ENCODE results near the gene KIAA1328.
"Not testable (repeated sequence)": the region's sequence is repeated elsewhere in the genome, so short reads cannot be mapped to it uniquely, and the experiment has no call there.

Gene KIAA1328

GRCh38 chr18:36826556-36826955, 2.4 kb upstream of the KIAA1328 start:
- DNase-seq = no peak

GRCh38 chr18:36828157-36828629, 734 bp upstream of the KIAA1328 start:
- peak; percentile 49 for DNase-seq

- peak; percentile 34 for DNase-seq
Observed at GRCh38 chr18:36829362-36830157, 633 bp downstream of the KIAA1328 start.

GRCh38 chr18:36830158-36830495, 1.2 kb downstream of the KIAA1328 start:
- no peak for DNase-seq

- no peak for DNase-seq
Observed at GRCh38 chr18:36831139-36831538, 2.2 kb downstream of the KIAA1328 start.

- DNase-seq = no peak
Observed at GRCh38 chr18:36833120-36833519, 4.2 kb downstream of the KIAA1328 start.

GRCh38 chr18:36835927-36836326, 7.0 kb downstream of the KIAA1328 start:
- no peak for DNase-seq

GRCh38 chr18:36839835-36840234, 10.9 kb downstream of the KIAA1328 start:
- DNase-seq = no peak

GRCh38 chr18:36843199-36843598, 14.3 kb downstream of the KIAA1328 start:
- DNase-seq = no peak

- no peak for DNase-seq
Observed at GRCh38 chr18:36843784-36844183, 14.9 kb downstream of the KIAA1328 start.

GRCh38 chr18:36848609-36849008, 19.7 kb downstream of the KIAA1328 start:
- DNase-seq = no peak

- DNase-seq = no peak
Observed at GRCh38 chr18:36849288-36850006, 20.5 kb downstream of the KIAA1328 start.

GRCh38 chr18:36850527-36851201, 21.7 kb downstream of the KIAA1328 start:
- DNase-seq = no peak

GRCh38 chr18:36851202-36851590, 22.3 kb downstream of the KIAA1328 start:
- DNase-seq = no peak

- DNase-seq = no peak
Observed at GRCh38 chr18:36856815-36857214, 27.9 kb downstream of the KIAA1328 start.

GRCh38 chr18:36862182-36862581, 33.3 kb downstream of the KIAA1328 start:
- DNase-seq = no peak

- no peak for DNase-seq
Observed at GRCh38 chr18:36867056-36867455, 38.1 kb downstream of the KIAA1328 start.

GRCh38 chr18:36871801-36872200, 42.9 kb downstream of the KIAA1328 start:
- DNase-seq = no peak

- DNase-seq = no peak
Observed at GRCh38 chr18:36872329-36872728, 43.4 kb downstream of the KIAA1328 start.

GRCh38 chr18:36873826-36874225, 44.9 kb downstream of the KIAA1328 start:
- DNase-seq = not testable (repeated sequence)

GRCh38 chr18:36879796-36880195, 50.9 kb downstream of the KIAA1328 start:
- DNase-seq = not testable (repeated sequence)

GRCh38 chr18:36885981-36886380, 57.1 kb downstream of the KIAA1328 start:
- DNase-seq = no peak

- no peak for DNase-seq
Observed at GRCh38 chr18:36887114-36887513, 58.2 kb downstream of the KIAA1328 start.

- DNase-seq = no peak
Observed at GRCh38 chr18:36887864-36888263, 58.9 kb downstream of the KIAA1328 start.
